H1 (cell line): ENCODE measurements around the gene GNAO1. TPM values are rescaled to one million over a fixed set of nuclear protein-coding genes. Genes with fewer than 3 reads are reported as not detected.
A peak's percentile ranks its signal among the peaks of the same experiment; 100 is the strongest.

Experiments
- CTCF ChIA-PET: fragments of 300-600 bp; sonication (Branson Sonifier 250); formaldehyde crosslinking; loops from one replicate; lab custom pipeline; 2021; ENCODE audit not compliant: partially characterized antibody; lab: Charles Lee
- POLR2A ChIA-PET: fragments of 300-600 bp; sonication (Branson Sonifier 250); formaldehyde crosslinking; loops from one replicate; lab custom pipeline; 2021; ENCODE audit warnings: inconsistent platforms; ENCODE audit not compliant: partially characterized antibody; lab: Charles Lee
- DNase-seq, 2 experiments: peaks; one replicate each; pipeline versions ENCODE4 v3.0.0 to v3.0.0-alpha.2; 2010 to 2022; ENCODE audit warnings: low spot score in 2 of 2, low read depth in 1 of 2, mixed read lengths in 1 of 2
- FAIRE-seq: peaks from 2 replicates; lab custom pipeline; 2011; peaks lifted over from hg19 to GRCh38; lab: Jason Lieb, UNC
- H2AFZ ChIP-seq: 2 replicates; pipeline ENCODE4 v1.8.1; 2012; ENCODE audit warnings: low read length, inconsistent platforms
- H2AK5ac ChIP-seq: 2 replicates; pipeline ENCODE4 v1.6.1; 2013; ENCODE audit warnings: low read depth, low read length
- H2BK120ac ChIP-seq: replicated peaks from 2 replicates; pipeline ENCODE3; 2013; ENCODE audit warnings: low read depth, low read length, inconsistent platforms
- H2BK12ac ChIP-seq: 2 replicates; pipeline ENCODE4 v1.6.1; 2013; ENCODE audit warnings: low read depth, low read length
- H2BK15ac ChIP-seq: 2 replicates; pipeline ENCODE4 v1.6.1; 2013; ENCODE audit warnings: low read length
- H2BK20ac ChIP-seq: 2 replicates; pipeline ENCODE4 v1.6.1; 2013; ENCODE audit warnings: low read length
- H2BK5ac ChIP-seq: 2 replicates; pipeline ENCODE4 v1.6.1; 2013; ENCODE audit warnings: low read depth, low read length
- H3K14ac ChIP-seq: 2 replicates; pipeline ENCODE4 v1.6.1; 2013; ENCODE audit warnings: inconsistent platforms; ENCODE audit not compliant: insufficient read length
- H3K18ac ChIP-seq: 2 replicates; pipeline ENCODE4 v1.6.1; 2013; ENCODE audit warnings: low read length; ENCODE audit errors: extremely low read depth
- H3K23ac ChIP-seq: 2 replicates; pipeline ENCODE4 v1.6.1; 2013; ENCODE audit warnings: inconsistent platforms; ENCODE audit not compliant: insufficient read length
- H3K23me2 ChIP-seq: 2 replicates; pipeline ENCODE4 v1.6.1; 2013; ENCODE audit warnings: low read depth, low read length
- H3K27ac ChIP-seq: 2 replicates; pipeline ENCODE4 v1.6.1; 2011; ENCODE audit warnings: low read depth, low read length, inconsistent platforms
- H3K27me3 ChIP-seq, 4 experiments: replicated peaks in 1 of 4; 1 replicate in 1 of 4; 2 replicates in 3 of 4; pipeline versions ENCODE4 v1.6.1 to v1.8.1; 2011 to 2013; ENCODE audit warnings: low read length in 3 of 4, mild to moderate bottlenecking in 3 of 4, inconsistent platforms in 2 of 4, mixed read lengths in 2 of 4, moderate library complexity in 1 of 4; ENCODE audit not compliant: control insufficient read depth in 3 of 4, insufficient read depth in 3 of 4; ENCODE audit errors: extremely low read depth in 1 of 4
- H3K36me3 ChIP-seq, 4 experiments: 2 replicates each; pipeline versions ENCODE4 v1.6.1 to v1.8.1; 2011 to 2013; ENCODE audit warnings: mild to moderate bottlenecking in 4 of 4, low read length in 3 of 4, moderate library complexity in 2 of 4, control low read depth in 1 of 4, inconsistent platforms in 1 of 4; ENCODE audit not compliant: insufficient read depth in 4 of 4, control insufficient read depth in 2 of 4
- H3K4ac ChIP-seq: replicated peaks from 2 replicates; pipeline ENCODE3; 2013; ENCODE audit warnings: low read length, low read depth, mixed read lengths, inconsistent platforms; ENCODE audit not compliant: insufficient read length
- H3K4me1 ChIP-seq, 4 experiments: replicated peaks in 1 of 4; 1 replicate in 1 of 4; 2 replicates in 3 of 4; pipeline versions ENCODE4 v1.6.1 to v1.8.1; 2011 to 2013; ENCODE audit warnings: low read length in 3 of 4, inconsistent platforms in 2 of 4, mixed read lengths in 1 of 4; ENCODE audit not compliant: insufficient read depth in 4 of 4, control insufficient read depth in 3 of 4
- H3K4me2 ChIP-seq, 2 experiments: 2 replicates each; pipeline versions ENCODE4 v1.6.1 to v1.8.1; 2011 to 2013; ENCODE audit warnings: low read depth in 2 of 2, low read length in 2 of 2, control low read depth in 1 of 2, inconsistent platforms in 1 of 2, mild to moderate bottlenecking in 1 of 2; ENCODE audit not compliant: insufficient read depth in 1 of 2
- H3K4me3 ChIP-seq, 4 experiments: fragments of 200-600, 300-600 bp in 1 of 4; sonication (generic), shearing (Covaris generic), sonication (Bioruptor Twin) in 1 of 4; 2 replicates each; pipeline versions ENCODE4 v1.5.1 to v1.8.1; 2011 to 2016; ENCODE audit warnings: low read length in 4 of 4, low read depth in 3 of 4, control low read depth in 2 of 4, inconsistent platforms in 2 of 4, mild to moderate bottlenecking in 2 of 4, mixed read lengths in 1 of 4, moderate library complexity in 1 of 4; ENCODE audit not compliant: insufficient read depth in 2 of 4; ENCODE audit errors: extremely low read depth in 1 of 4
- H3K56ac ChIP-seq: replicated peaks from 2 replicates; pipeline ENCODE3; 2013; ENCODE audit warnings: low read depth, mild to moderate bottlenecking, mixed read lengths, low read length, inconsistent platforms; ENCODE audit not compliant: insufficient read length
- H3K79me1 ChIP-seq: 2 replicates; pipeline ENCODE4 v1.6.1; 2013; ENCODE audit warnings: low read depth, low read length, control low read depth
- H3K79me2 ChIP-seq, 2 experiments: 2 replicates each; pipeline versions ENCODE4 v1.6.1 to v1.8.1; 2012 to 2013; ENCODE audit warnings: low read length in 2 of 2, mild to moderate bottlenecking in 2 of 2, inconsistent platforms in 1 of 2; ENCODE audit not compliant: insufficient read depth in 2 of 2, control insufficient read depth in 1 of 2
- H3K9ac ChIP-seq, 4 experiments: replicated peaks in 1 of 4; 1 replicate in 1 of 4; 2 replicates in 3 of 4; pipeline versions ENCODE4 v1.6.1 to v1.8.1; 2011 to 2013; ENCODE audit warnings: low read depth in 3 of 4, low read length in 3 of 4, control low read depth in 2 of 4, mild to moderate bottlenecking in 2 of 4, moderate library complexity in 2 of 4, inconsistent platforms in 1 of 4; ENCODE audit errors: extremely low read depth in 1 of 4
- H3K9me3 ChIP-seq, 2 experiments: 2 replicates each; pipeline versions ENCODE4 v1.6.1 to v1.8.1; 2012 to 2013; ENCODE audit warnings: mild to moderate bottlenecking in 2 of 2, moderate library complexity in 2 of 2, control low read depth in 1 of 2, inconsistent platforms in 1 of 2, low read depth in 1 of 2, low read length in 1 of 2, mixed read lengths in 1 of 2; ENCODE audit not compliant: insufficient read depth in 2 of 2
- H4K20me1 ChIP-seq, 2 experiments: replicated peaks in 1 of 2; 2 replicates each; pipeline versions ENCODE3 to v1.8.1; 2011 to 2013; ENCODE audit warnings: inconsistent platforms in 2 of 2, low read length in 2 of 2, mild to moderate bottlenecking in 1 of 2; ENCODE audit not compliant: insufficient read depth in 2 of 2, control insufficient read depth in 1 of 2
- H4K5ac ChIP-seq: 2 replicates; pipeline ENCODE4 v1.6.1; 2013; ENCODE audit warnings: low read length, low read depth, mixed read lengths, inconsistent platforms; ENCODE audit not compliant: insufficient read length
- H4K8ac ChIP-seq: 2 replicates; pipeline ENCODE4 v1.8.0; 2013; ENCODE audit warnings: mild to moderate bottlenecking, moderate library complexity, low read length, inconsistent platforms; ENCODE audit not compliant: insufficient read depth; ENCODE audit errors: extremely low read depth
- H4K91ac ChIP-seq: replicated peaks from 2 replicates; pipeline ENCODE3; 2013; ENCODE audit warnings: low read length, mixed read lengths, inconsistent platforms; ENCODE audit not compliant: insufficient read length
- JUN ChIP-seq: IDR thresholded peaks from 2 replicates; pipeline ENCODE4 v1.6.1; 2011; ENCODE audit warnings: low read depth, mild to moderate bottlenecking, improper control_type of control experiment, low read length
- RNF2 ChIP-seq: fragments of 200-900, 300-1000 bp; sonication (generic); IDR thresholded peaks from 2 replicates; pipeline ENCODE4 v1.7.1; 2016; ENCODE audit warnings: borderline replicate concordance, low read depth, mild to moderate bottlenecking, antibody characterized with exemption, low read length; ENCODE audit not compliant: poor library complexity, severe bottlenecking; ENCODE audit errors: missing control alignments
- SUZ12 ChIP-seq: fragments of 200-600 bp; sonication (generic); IDR thresholded peaks from 2 replicates; pipeline ENCODE4 v1.6.1; 2012; ENCODE audit warnings: mild to moderate bottlenecking, inconsistent platforms, low read length, moderate library complexity, mixed read lengths
- WGBS, 2 experiments: shearing (Covaris generic) in 1 of 2; methylation state at CpG; one replicate each; pipeline versions ENCODE4 v1.1.6 to v1.1.7; 2013 to 2015; ENCODE audit warnings: low lambda C conversion rate in 2 of 2, mixed read lengths in 2 of 2, inconsistent platforms in 1 of 2, low coverage in 1 of 2, missing lambda C conversion rate in 1 of 2; ENCODE audit not compliant: insufficient replicate concordance in 2 of 2, insufficient coverage in 1 of 2, insufficient read length in 1 of 2; ENCODE audit errors: extremely low coverage in 1 of 2, missing lambda C conversion rate in 1 of 2; 5-methylcytosine and 5-hydroxymethylcytosine counted together
- polyA plus RNA-seq, 7 experiments: library from polyadenylated mRNA; depleted of rRNA in 3 of 7; stranded (reverse) in 5 of 7; unstranded in 2 of 7; fragments of >200 nt in 5 of 7; fragments of 200-250 nt in 2 of 7; gene quantifications; 1 replicate in 5 of 7; 2 replicates in 1 of 7; 4 replicates in 1 of 7; pipeline versions ENCODE4 v1.2.1 to v1.2.3, GENCODE V29; 2011 to 2013; ENCODE audit warnings: missing spikeins in 2 of 7, mixed read lengths in 2 of 7
- total RNA-seq: library from RNA; stranded (reverse); fragmentation: NEBNext Ultra II Directional; extraction: Animal tissue kit (Norgen Biotek cat#: 25700); gene quantifications from 2 replicates; pipeline ENCODE4 v1.2.1, GENCODE V29; 2021
- TF ChIP-seq, protein P1 (sequence below): IDR thresholded peaks from 2 replicates; pipeline ENCODE4 v1.6.1; 2011; ENCODE audit warnings: low read depth, mild to moderate bottlenecking, low read length; ENCODE audit not compliant: insufficient read depth

GNAO1 gene
- total and polyA plus RNA-seq, 2 of the 8 experiments (the other 6 are each of a cell fraction or from before 2014, with no cell fraction given), result 6.7 to 34.4 TPM

DNA sequence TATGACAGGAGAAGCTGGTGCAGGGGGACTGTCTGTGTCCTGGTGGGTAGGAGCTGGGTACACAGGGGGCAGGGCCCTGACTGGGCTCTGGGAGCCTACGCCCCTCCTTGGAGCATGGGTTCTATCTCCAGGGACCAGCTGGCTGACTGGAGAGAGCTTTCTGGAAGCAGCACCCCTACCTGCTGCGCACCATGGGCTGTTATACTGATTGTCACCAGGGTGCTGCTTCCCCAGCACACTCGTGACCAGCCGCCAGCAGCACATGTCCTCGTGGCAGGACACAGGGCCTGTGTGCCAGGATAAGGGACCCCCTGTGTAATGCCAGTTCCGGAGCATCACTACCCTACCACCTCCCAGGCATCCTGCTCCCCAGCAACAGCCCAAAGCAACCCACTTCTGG lies 128.1 kb downstream of the GNAO1 start:
- H3K4me1 ChIP-seq, result peaks cover 0 to 4% (median 3%) of the 10 kb centered on the region in 4 experiments; a peak in 2 of 7 replicates
- CTCF ChIA-PET, result interaction anchor here (0.9 to 6.2 kb wide), 31 partner anchors 9 to 855 kb away, joined by 3 to 61 read pairs (median 6); no protein-coding TSS in a partner anchor

More for the DNA sequence above, 128.1 kb downstream of the GNAO1 start:
- Histone ChIP-seq H3K36me3 (no peaks in the 10 kb centered on the region), H3K23ac (no peak overlapping the region), H2BK20ac (no peak overlapping the region), H2BK120ac (no peak overlapping the region), H3K79me2 (no peaks in the 10 kb centered on the region), H3K18ac (no peak overlapping the region), H3K27me3 (peaks cover 0 to 5% (median 0%) of the 10 kb centered on the region in 4 experiments; a peak in 2 of 7 replicates), H3K23me2 (no peaks in the 10 kb centered on the region), H2BK5ac (no peak overlapping the region), H4K91ac (no peak overlapping the region), H4K8ac (no peak overlapping the region), H4K5ac (no peak overlapping the region), H3K9me3 (no peaks in the 10 kb centered on the region), H2BK12ac (0 out of 2 replicates have a peak overlapping the region, but pooled peaks have one; percentile 17), H3K27ac (no peak overlapping the region), H3K14ac (no peak overlapping the region), H3K4me2 (no peak overlapping the region), H2AFZ (no peak overlapping the region), H3K4ac (no peak overlapping the region), H3K9ac (no peak overlapping the region), H2BK15ac (no peak overlapping the region), H4K20me1 (peaks cover 0 to 4% of the 10 kb centered on the region in 2 experiments), H3K79me1 (no peaks in the 10 kb centered on the region), H3K56ac (no peak overlapping the region), H2AK5ac (no peak overlapping the region), H3K4me3 (no peak overlapping the region)
- no peak for DNase-seq
- POLR2A ChIA-PET, result interaction anchor here (2.5 kb wide), 1 partner anchor 38 kb away, joined by 6 read pairs; no protein-coding TSS in a partner anchor
- no peak for FAIRE-seq
- 85% methylated on average over 6 of the region's 6 CpGs; no CpG with 5 or more reads in 1 of the 2 experiments for WGBS, 2 experiments
- no peak for TF ChIP-seq JUN
- no peak for TF ChIP-seq RNF2
- TF ChIP-seq SUZ12, result no peak
- TF ChIP-seq, protein P1, sequence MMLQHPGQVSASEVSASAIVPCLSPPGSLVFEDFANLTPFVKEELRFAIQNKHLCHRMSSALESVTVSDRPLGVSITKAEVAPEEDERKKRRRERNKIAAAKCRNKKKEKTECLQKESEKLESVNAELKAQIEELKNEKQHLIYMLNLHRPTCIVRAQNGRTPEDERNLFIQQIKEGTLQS, result no peak
